ENCODE data around the gene CEP83. TPM values are rescaled to one million over a fixed set of nuclear protein-coding genes. Genes with fewer than 3 reads are reported as not detected.

Gene CEP83
- polyA plus RNA-seq, 1 of the 3 experiments (the other 2 are of a cell fraction): 2.5 TPM

GRCh38 chr12:94261786-94262185 lies 197.9 kb downstream of the CEP83 start (continued):
- no peak for TF ChIP-seq ZBTB33 (IDR thresholded peaks at IDR 0.05; ENCODE audit: borderline replicate concordance, low read depth)
- no peak for TF ChIP-seq PBX3 (IDR thresholded peaks at IDR 0.05)
- no peak for TF ChIP-seq TEAD4 (IDR thresholded peaks at IDR 0.05; ENCODE audit: borderline replicate concordance, insufficient read depth)

GRCh38 chr12:94261119-94261518 lies 198.5 kb downstream of the CEP83 start:
- no peaks in the 10 kb centered on the region for H3F3A ChIP-seq (replicated peaks; ENCODE audit: insufficient read depth)
- no peak overlapping the region for H2AFZ ChIP-seq (ENCODE audit: low read depth)
- H3K79me2 ChIP-seq (ENCODE audit: insufficient read depth): no peaks in the 10 kb centered on the region
- no peak overlapping the region for H3K4me3 ChIP-seq (ENCODE audit: low read depth in 2 of 2, low read length in 1 of 2)
- WGBS (ENCODE audit: low lambda C conversion rate): 100% methylated on average over 2 of the region's 2 CpGs
- no peak overlapping the region for H3K9ac ChIP-seq
- no peak for TF ChIP-seq RFX5 (IDR thresholded peaks at IDR 0.05; ENCODE audit: low read length)
- TF ChIP-seq FOXM1 (IDR thresholded peaks at IDR 0.05; ENCODE audit: low read depth): no peak
- no peak for TF ChIP-seq USF1 (IDR thresholded peaks at IDR 0.05; ENCODE audit: borderline replicate concordance, low read depth)
- no peak for TF ChIP-seq RAD21 (IDR thresholded peaks at IDR 0.05; ENCODE audit: low read length)
- TF ChIP-seq USF2 (IDR thresholded peaks at IDR 0.05; ENCODE audit: borderline replicate concordance, low read depth, low read length): no peak
- no peak for TF ChIP-seq YY1 (IDR thresholded peaks at IDR 0.05; ENCODE audit: low read depth)
- no peak for TF ChIP-seq TCF12 (IDR thresholded peaks at IDR 0.05)
- no peak for TF ChIP-seq FOXJ3 (CRISPR knock-in tag; IDR thresholded peaks at IDR 0.05)
- H3K4me2 ChIP-seq: no peak overlapping the region
- POLR2A ChIA-PET: no interaction called here
- no peak for DNase-seq
- no peaks in the 10 kb centered on the region for H4K20me1 ChIP-seq (ENCODE audit: insufficient read depth)
- CTCF ChIA-PET: no interaction called here
- no peaks in the 10 kb centered on the region for H3K27me3 ChIP-seq (ENCODE audit: insufficient read depth)
- H3K4me1 ChIP-seq (ENCODE audit: control insufficient read depth in 1 of 2, insufficient read depth in 2 of 2, low read depth in 1 of 2, low read length in 1 of 2): peaks cover 9 to 45% of the 10 kb centered on the region in 2 experiments; a peak in 3 of 4 replicates
- no peaks in the 10 kb centered on the region for H3K9me3 ChIP-seq
- peak overlapping the region in 1 of 2 experiments; percentile 90; a peak in 2 of 4 replicates for H3K27ac ChIP-seq (ENCODE audit: low read depth in 2 of 2, low read length in 1 of 2)
- no peaks in the 10 kb centered on the region for H3K36me3 ChIP-seq (replicated peaks in 1 of 2; ENCODE audit: control insufficient read depth in 1 of 2, insufficient read depth in 2 of 2, low read length in 1 of 2)
- H3K9me2 ChIP-seq: no peaks in the 10 kb centered on the region

GRCh38 chr12:94260717-94261116 lies 198.9 kb downstream of the CEP83 start:
- Histone ChIP-seq H3F3A (replicated peaks; ENCODE audit: insufficient read depth) (no peaks in the 10 kb centered on the region), H3K4me1 (ENCODE audit: control insufficient read depth in 1 of 2, insufficient read depth in 2 of 2, low read depth in 1 of 2, low read length in 1 of 2) (peaks cover 9 to 45% of the 10 kb centered on the region in 2 experiments; a peak in 3 of 4 replicates), H3K27ac (ENCODE audit: low read depth in 2 of 2, low read length in 1 of 2) (no peak overlapping the region; a peak in 1 of 4 replicates), H4K20me1 (ENCODE audit: insufficient read depth) (no peaks in the 10 kb centered on the region), H3K9ac (no peak overlapping the region), H3K4me2 (no peak overlapping the region), H3K36me3 (replicated peaks in 1 of 2; ENCODE audit: control insufficient read depth in 1 of 2, insufficient read depth in 2 of 2, low read length in 1 of 2) (no peaks in the 10 kb centered on the region), H2AFZ (ENCODE audit: low read depth) (no peak overlapping the region), H3K27me3 (ENCODE audit: insufficient read depth) (no peaks in the 10 kb centered on the region), H3K9me3 (no peaks in the 10 kb centered on the region), H3K4me3 (ENCODE audit: low read depth in 2 of 2, low read length in 1 of 2) (no peak overlapping the region), H3K9me2 (no peaks in the 10 kb centered on the region), H3K79me2 (ENCODE audit: insufficient read depth) (no peaks in the 10 kb centered on the region)
- ChIA-PET POLR2A (no interaction called here), CTCF (no interaction called here)
- no peak for DNase-seq
- 96% methylated on average over 13 of the region's 13 CpGs for WGBS (ENCODE audit: low lambda C conversion rate)
- TF ChIP-seq PBX3 (IDR thresholded peaks at IDR 0.05) (no peak), CTCF (IDR thresholded peaks at IDR 0.05) (no peak), MXI1 (IDR thresholded peaks at IDR 0.05; ENCODE audit: low read depth, low read length) (no peak), SMC3 (IDR thresholded peaks at IDR 0.05; ENCODE audit: low read depth, low read length) (no peak), FOXM1 (IDR thresholded peaks at IDR 0.05; ENCODE audit: low read depth) (no peak), USF1 (IDR thresholded peaks at IDR 0.05; ENCODE audit: borderline replicate concordance, low read depth) (no peak)

Measured in SK-N-SH (cell line).